Lung microvascular endothelial cell (primary cell): Measurements from ENCODE around the gene CA12. TPM values are rescaled to one million over a fixed set of nuclear protein-coding genes. Genes with fewer than 3 reads are reported as not detected.
"Not testable (repeated sequence)": the region's sequence is repeated elsewhere in the genome, so short reads cannot be mapped to it uniquely, and the experiment has no call there.

Experiments
- DNase-seq, 2 donors: peaks; one replicate each; pipeline versions ENCODE4 v3.0.0 to v3.0.0-alpha.2; 2010; ENCODE audit warnings: low read depth in 2 of 2
- total RNA-seq: library from RNA; depleted of rRNA; stranded (reverse); fragments of >200 nt; gene quantifications from 2 replicates; pipeline ENCODE4 v1.2.1, GENCODE V29; 2014

CA12 gene
- total RNA-seq, 1 donor from 2014 or later, result 0.40 TPM

DNA sequence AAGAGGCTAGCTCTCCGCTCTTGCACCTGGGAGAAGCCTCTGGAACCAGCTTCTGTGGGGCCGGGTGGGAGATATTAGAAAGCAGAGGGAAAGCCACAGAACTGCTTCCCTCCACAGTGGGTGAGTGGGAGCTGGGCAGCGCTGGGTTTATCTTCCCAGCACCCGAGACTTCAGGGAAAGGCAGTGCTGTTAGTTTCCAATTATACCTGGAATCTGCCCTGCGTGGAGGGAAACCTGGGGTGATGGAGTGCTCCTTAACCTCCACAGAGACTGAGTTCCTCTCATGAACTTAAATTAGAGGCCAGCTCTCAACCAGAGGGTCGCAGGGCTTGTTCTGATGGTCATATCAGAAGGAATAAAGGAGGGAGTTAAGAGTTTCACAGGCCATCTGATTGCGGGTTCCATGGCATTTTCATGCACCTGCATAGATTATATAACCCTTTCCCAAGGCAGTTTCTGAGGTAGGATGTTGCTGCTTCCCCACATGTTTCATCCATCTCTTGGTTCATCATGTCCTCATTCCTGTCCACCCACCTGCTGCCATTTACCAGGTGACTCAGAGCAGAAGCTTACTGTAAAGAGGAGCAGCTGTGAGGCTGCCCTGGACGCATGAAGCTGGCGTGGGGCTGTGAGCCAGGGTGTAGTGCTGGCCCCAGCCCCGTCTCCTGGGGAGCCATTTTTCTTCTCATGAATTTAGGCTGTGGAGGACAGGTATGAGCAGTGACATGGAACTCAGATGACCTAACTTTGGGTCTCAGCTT lies 42.5 kb downstream of the CA12 start:
- DNase-seq, result no peak

DNA sequence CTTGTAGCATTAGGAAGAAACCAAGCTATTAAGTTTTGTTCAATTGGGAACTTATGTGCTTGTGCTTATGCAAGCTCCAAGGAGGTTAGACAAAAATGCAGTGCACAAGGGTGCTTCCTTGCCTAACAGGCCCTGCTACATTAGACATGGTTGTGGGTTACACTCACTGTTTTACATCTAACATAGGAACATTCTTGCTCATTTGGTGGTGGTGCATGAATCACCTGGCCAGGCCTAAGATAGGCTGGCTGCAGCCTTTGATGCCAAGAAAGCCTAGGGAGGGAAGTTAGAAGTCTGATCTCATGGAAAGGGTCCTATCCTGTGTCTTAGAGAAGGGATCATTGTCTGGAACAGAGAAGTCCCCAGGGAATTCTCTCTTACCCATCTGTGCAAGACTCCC lies 43.5 kb downstream of the CA12 start:
- no peak for DNase-seq

DNA sequence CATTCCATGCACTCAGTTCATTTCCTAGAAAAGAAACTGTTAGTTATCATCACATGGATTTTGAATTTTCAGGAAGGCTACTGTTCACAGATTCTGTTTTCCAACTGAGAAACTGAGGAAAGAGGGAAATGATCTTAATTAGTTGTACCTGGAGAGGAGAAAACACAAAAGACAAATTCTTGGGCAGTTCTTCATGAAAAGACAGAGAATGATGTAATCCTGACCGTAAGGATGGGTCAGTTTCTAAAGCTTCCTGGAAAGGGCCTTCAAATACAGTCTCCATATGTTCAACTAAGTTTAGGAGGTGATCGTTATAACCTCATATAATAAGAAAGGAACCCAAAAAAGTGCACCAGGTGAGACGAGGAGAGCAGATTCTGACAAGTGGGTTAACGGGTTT lies 44.6 kb downstream of the CA12 start:
- DNase-seq, result no peak

DNA sequence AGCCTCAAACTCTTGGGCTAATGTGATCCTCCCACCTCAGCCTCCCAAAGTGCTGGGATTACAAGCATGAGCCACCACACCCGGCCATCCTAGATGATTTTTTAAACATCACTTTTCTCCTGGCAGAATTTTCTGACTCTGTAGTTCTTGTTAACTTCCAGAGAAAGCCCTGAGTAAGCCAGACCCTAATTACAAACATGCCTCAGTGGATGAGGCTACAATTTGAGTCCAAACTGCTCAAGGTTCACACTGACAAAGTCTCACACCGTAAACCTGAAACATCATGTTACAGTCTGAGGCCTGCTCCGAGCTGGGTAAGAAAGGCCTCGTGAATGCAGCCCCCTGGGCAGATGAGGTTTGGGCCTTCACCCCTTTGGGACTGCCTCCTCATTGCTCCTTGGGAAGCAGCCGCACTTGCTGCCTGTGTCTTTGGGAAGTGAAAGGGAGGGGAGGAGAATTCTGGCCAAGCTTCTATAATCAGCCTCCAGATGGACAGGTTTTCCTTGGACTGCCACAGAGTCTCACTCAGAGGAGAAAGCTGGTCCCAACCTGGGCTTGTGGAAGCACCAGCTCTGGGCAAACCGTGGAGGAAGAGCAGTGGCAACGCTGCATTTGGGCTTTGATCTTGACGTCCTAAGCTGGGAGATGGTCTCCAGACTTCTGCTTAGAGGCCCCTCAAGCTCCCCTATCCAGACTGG lies 46.0 kb downstream of the CA12 start:
- DNase-seq, result no peak

DNA sequence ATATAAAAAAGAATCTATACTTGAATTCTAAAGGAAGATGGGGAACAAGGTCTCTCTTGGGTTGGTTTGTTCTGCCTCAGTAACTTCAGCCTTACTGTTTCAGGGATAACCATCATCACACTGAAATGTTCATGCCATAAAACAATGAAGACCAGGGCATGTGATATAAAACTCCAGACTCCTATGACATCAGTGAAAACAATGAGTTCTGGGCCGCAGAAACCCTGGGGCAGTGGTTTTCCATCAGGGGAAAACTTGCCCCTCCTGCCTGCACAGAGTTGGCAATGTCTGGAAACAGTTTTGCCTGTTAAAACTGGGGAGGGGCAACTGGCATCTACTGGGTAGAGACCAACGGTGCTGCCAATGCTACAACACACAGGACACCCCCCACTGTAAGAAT lies 46.8 kb downstream of the CA12 start:
- peak in 1 of 2 donors; percentile 11 for DNase-seq

DNA sequence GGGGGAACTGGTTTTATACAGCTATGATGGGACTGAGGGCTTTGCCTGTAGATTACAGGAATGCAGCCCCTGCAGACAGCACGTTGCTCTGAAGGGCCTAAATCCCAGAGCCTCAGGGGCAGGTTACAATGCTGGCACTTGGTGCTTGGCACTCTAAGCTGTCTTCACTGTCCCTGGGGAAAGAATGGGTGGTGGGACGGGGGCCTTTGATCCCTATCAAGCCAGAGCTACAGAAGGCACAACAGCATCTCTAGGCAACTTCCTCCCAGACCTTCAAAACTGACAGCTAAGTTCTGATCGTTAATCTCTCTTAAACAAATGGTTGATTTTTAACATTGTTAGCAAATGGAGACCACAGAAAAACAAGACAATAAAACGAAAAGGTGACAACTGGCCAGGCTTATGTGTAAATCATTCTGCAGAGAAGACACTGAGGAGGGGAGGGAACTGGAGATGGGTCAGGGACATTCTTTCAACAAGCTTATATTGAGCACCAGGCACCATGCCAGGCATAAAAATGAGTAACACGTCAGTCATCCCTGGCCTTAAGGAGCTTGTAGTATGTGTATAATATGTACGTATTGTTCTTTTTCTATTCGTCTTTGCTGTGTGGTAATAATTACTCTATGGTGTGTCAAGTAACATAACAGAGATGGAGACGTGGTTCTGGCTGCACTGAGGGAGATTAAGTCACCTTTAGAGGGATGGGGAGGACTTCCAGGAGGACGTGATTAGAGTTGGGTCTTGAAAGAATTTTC lies 49.1 kb downstream of the CA12 start:
- peak; percentile 37 to 87 for DNase-seq

DNA sequence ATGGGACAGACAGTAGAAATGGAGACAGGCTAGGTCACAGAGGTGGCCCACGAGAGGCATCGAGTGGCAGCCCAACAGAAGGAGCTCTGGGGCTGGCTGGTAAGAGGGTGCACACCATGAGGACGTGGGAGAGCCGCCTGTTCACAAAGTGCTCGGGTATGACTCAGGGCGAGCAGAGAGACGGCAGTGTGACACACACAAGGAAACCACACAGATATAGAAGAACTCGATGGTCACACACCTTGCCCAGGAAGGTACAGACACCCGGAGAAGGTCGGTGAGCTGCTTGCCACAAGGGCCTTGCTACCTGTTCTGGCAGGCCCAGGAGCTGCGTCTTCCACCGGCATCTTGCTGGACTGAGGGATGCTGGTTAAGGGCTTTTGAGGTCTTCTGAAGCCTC lies 50.2 kb downstream of the CA12 start:
- DNase-seq, result peak in 1 of 2 donors; percentile 26

DNA sequence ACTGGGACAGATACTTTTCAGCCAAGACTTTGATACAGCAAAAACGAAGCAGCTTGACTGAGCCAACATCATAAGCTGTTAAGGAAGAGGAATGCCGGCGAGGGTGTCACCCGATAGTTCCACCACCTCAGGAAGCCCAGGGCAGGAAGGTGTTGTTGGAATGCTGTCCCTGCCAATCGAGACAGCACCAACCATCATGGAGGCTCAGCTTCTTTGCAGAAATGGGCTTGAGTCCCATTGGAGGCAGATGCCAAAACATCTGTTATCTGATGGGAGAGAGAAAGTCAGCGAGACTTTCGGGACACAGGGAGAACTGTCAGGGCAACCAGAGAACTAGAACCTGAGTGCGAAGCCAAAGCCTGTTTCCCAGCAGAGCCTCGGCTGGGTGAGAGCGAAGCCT lies 50.7 kb downstream of the CA12 start:
- no peak for DNase-seq

DNA sequence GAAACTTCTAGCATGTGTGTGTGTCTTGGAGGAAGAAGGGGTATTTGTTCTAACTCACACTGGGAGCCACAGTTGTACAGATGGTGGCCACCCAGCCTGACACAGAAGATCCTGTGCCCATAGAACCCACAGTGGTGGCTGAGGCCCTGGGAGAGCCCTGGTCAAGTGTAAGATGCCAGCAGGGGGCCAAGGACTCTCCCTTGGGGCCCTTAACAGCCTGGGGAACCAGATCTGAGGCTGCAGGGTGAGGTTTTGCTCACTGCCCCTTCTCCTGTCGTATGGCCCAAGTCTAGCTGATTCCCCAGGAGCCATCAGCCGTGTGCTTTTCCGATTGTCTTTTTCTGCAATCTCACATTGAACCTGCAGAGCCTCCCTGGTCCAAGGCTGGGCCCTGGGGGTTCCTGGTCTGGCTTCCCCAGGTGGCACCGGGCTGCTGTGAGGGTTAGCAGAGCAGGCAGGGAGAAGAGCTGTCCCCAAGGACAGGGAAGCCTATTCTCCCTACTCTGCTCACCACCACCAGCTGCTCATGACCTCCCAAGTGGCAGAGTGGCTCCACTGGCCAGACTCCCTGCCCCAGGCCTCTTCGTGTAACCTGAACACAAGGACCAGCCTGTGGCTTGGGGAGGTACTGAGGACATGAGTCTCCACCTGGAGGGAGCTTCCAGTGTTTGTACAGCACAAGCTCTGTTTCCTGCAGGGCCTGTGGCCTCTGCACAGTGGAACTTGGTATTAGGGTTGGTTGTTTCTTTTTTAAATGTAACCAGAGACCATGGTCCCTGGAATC lies 51.9 kb downstream of the CA12 start:
- no peak for DNase-seq

DNA sequence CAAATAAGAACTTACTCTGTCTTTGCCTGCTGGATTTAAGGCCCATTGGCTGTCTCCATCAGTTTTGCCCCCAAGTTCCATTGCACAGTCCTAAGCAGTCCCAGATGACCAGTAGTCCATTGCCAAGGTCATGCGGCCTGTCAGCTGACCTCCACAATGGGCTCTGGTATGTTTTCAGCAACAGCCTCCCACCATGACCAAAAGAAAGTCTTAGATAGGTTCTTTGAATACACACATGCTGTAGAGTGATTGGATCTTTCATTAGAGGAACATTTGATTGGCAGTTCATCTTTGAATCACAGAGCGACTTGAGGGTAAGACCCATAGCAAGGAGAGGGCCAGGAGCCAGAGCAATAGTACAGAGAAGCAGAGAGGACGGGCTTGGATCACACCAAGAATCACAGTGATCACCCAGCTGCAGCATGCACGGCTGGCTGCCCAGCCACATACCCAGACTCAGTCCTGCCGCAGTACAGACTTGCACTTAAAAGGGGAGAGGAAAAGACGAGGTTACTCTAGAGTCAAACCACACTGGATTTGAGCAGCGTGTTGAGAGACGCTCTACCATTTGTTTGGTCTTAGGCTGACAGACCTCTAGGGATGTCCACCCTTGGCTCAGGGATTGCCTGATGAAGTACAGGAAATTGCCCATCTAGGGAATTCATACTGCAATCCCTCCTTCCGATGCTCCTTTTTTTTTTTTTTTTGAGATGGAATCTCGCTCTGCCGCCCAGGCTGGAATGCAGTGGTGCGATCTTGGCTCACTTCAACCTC lies 53.8 kb downstream of the CA12 start:
- DNase-seq, result no peak

DNA sequence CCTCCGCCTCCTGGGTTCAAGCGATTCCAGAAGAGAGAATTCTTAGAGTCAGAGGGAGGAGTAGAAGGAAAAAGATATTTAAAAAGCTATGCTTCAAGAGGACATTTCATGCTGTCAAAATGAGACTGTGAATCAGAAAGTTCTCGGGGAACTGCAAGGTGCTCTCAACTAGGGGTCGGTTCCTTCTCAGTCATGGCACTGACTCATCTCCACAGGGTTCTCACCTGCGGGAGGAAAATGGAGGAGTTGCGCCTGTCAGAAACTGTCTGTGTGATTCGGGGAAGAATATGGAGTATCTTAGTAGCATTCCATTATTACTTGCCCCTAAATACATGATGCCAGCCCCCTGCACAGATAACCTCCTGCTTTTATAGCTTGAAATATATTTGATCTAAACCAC lies 56.9 kb downstream of the CA12 start:
- DNase-seq, result no peak

DNA sequence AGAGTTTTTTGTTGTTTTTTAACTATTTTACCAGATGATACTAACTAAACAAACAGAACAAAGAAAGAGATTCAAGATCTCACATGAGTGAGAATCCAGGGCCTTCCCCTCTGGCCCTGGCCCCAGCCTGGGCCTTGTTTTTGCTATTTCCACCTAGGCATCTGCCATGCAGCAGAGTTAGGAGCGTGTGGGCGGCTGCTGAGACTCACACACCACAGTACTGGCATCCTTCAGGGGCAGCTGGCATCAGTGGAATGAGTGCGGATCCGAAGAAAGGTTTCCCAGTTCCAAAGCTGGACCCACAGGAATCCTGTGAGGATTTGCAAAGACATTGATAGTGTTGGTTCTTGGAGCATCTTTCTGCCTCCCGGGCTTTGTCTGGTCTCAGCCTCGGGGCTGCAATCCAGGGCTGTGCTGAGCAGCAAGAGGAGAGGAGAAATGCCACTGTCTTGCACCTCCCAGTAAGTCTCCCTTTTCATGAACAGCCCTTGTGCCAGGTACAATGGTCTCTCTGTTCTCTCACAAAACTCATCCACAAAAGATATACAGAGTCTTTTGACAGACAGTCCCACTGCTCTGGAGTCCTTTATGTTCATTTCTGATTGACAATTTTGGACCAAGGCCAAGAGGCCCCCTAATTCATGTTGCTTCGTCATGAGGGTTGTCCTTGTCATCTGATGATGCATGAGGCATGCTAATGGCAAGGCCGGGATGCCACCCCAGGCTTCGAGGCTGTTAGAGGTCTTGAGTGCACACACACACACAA lies 57.7 kb downstream of the CA12 start:
- DNase-seq, result no peak

DNA sequence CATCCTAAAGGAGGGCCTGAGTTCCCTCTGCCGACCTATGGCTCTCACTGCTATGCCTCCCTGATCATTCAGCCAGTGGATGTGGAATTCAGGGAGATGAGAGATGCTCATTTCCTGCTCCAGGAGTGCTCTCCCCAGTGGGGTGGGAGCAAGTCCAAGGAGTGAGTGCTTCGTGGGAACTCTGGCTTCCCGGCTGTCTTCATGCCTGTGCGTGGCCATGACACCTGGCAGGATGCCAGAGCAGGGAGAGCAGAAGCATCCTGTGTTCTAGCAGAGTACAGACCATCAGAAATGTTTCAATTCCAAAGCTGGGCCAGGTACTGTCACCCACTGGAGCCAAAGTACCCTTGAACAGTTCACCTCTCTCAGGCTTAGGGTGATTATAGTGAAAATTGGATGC lies 59.1 kb downstream of the CA12 start:
- DNase-seq, result peak; percentile 60 to 67

DNA sequence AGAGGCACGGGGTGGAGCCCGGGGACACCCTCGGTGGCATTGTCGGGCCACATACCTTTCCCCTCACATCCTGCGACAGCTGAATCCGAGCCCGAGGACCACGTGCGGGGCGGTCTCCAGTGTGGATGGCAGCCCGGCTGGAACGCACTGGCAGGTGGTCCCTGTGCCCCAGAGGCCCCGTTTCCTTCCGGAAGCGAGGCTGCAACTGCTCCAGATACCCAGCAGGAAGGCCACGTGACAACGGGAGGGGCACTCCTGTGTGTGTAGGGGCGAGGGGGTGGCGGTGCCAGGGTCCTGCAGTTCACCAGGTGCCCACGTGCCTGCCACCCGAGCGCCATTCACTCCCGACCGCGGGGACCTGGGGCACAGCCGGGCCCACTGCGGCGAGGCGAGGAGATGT lies 60.2 kb downstream of the CA12 start:
- DNase-seq, result no peak

DNA sequence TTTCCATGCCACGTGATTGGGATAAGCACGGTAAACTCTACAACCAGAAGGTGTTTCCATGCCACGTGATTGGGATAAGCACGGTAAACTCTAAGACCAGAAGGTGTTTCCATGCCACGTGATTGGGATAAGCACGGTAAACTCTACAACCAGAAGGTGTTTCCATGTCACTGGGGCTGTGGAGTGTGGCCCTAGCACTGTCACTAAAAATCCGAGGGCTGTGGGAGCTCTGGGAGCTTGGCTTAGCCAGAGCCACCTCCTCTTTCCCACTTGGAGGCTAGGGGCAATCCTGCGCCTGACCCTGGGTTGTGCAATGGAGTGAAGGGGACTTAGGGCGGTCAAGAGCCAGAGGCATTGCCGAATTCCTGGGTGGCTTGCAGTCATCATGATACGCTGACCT lies 60.7 kb downstream of the CA12 start:
- DNase-seq, result not testable (repeated sequence)

DNA sequence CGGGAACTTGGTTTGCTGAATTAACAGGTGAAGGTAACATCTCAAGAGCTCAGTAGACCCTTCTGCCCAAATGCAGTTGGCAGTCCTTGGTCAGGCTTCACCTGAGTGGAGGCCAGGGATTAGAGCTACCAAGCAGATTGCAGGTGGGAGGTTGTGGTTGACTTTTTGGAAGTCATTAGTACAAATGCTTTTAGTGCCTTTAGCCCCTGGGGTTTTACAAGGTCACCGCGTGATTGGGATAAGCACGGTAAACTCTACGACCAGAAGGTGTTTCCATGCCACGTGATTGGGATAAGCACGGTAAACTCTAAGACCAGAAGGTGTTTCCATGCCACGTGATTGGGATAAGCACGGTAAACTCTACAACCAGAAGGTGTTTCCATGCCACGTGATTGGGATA lies 61.2 kb downstream of the CA12 start:
- not testable (repeated sequence) for DNase-seq

DNA sequence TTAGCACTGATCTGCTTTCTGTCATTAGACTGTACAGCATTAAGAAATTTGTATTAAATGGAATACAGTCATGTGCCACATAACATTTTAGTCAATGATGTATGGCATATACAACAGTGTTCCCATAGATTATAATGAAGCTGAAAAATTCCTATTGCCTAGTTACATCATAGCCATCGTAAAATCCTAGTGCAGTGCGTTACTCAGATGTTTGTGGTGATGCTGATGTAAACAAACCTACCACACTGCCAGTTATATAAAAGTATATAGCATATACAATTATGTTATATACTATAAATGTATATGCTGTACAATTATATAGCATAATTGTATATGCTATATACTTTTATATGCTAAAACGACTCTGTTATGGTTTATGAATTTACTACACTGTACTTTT lies 62.6 kb downstream of the CA12 start:
- no peak for DNase-seq

DNA sequence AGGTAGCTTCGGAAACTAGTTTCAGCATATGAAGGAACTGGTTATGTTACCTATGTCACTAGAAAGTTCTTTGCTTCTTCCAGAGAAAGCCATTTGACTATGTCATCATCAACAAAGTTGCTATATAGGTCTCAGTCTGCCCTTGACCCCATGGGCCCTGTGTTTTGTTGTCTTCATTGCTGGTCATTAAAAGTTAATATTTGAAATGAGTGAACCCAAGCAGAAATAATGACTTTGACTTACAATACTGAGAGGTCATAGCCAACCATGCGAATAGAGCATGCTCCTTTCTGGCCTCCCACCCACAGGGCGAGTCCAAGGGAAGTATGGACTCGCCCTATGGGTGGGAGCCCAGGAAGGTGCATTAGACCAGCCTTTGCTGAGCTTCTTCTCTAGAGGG lies 63.3 kb downstream of the CA12 start:
- DNase-seq, result no peak

DNA sequence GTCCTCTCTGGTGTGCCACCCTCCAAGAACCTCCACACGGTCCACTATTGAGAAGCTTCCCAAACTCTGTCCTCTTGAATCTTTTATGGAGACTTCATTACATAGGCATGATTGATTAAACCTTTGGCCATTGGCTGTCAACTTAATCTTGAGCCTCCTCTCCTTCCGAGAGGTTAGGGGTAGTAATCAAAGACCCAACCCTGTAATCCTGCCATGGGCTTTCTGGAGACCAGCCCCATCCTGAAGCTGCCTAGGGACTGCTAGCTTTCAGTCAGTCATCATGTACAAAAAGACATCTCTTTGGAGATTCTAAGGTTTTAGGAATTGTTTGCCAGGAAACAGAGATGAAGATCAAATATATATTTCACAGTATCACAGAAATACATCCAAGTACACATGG lies 67.2 kb downstream of the CA12 start:
- no peak for DNase-seq

DNA sequence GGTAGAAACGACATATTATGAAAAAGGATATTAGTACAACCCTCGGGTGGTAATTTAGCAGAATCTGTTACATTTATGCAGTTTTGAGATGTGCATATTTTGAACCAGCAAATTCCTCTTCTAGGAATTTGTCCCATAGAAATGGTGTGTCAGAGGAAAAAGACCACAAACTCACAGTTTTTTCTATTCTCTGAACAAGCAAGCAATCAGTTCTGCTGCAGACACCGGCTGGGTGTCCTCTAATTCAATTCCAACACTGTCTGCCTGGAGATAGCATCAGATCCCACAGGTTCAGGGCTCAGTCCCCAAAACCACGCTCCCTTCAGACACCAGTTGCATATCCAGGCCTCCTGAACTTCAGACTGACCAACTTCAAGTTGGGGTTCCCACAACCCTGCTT lies 67.8 kb downstream of the CA12 start:
- DNase-seq, result no peak
